Measurements from ENCODE around the gene ARHGEF1. TPM values are rescaled to one million over a fixed set of nuclear protein-coding genes. Genes with fewer than 3 reads are reported as not detected.

The ARHGEF1 gene
- total RNA-seq, 1 donor from 2014 or later: 25.0 TPM

- no peak for FAIRE-seq
These were observed 6.9 kb downstream of the ARHGEF1 start for GRCh38 chr19:41889896-41890295.

GRCh38 chr19:41890936-41891335 lies 8.0 kb downstream of the ARHGEF1 start:
- Histone ChIP-seq H3K36me3 (ENCODE audit: control insufficient read depth, insufficient read depth, low read length) (peaks cover 25% of the 10 kb centered on the region), H3K4me3 (ENCODE audit: low read depth, low read length) (no peak overlapping the region), H3K27me3 (ENCODE audit: control insufficient read depth, insufficient read depth, low read length) (no peaks in the 10 kb centered on the region)
- DNase-seq (ENCODE audit: low read depth) (no peak), FAIRE-seq (no peak)
- no peak for TF ChIP-seq CTCF (IDR thresholded peaks at IDR 0.05; ENCODE audit: insufficient read depth, low read length, severe bottlenecking)

More at GRCh38 chr19:41889896-41890295, 6.9 kb downstream of the ARHGEF1 start:
- no peak for TF ChIP-seq CTCF (IDR thresholded peaks at IDR 0.05; ENCODE audit: insufficient read depth, low read length, severe bottlenecking)
- Histone ChIP-seq H3K36me3 (ENCODE audit: control insufficient read depth, insufficient read depth, low read length) (peaks cover 18% of the 10 kb centered on the region), H3K4me3 (ENCODE audit: low read depth, low read length) (no peak overlapping the region), H3K27me3 (ENCODE audit: control insufficient read depth, insufficient read depth, low read length) (no peaks in the 10 kb centered on the region)
- DNase-seq (ENCODE audit: low read depth): no peak

DNA sequence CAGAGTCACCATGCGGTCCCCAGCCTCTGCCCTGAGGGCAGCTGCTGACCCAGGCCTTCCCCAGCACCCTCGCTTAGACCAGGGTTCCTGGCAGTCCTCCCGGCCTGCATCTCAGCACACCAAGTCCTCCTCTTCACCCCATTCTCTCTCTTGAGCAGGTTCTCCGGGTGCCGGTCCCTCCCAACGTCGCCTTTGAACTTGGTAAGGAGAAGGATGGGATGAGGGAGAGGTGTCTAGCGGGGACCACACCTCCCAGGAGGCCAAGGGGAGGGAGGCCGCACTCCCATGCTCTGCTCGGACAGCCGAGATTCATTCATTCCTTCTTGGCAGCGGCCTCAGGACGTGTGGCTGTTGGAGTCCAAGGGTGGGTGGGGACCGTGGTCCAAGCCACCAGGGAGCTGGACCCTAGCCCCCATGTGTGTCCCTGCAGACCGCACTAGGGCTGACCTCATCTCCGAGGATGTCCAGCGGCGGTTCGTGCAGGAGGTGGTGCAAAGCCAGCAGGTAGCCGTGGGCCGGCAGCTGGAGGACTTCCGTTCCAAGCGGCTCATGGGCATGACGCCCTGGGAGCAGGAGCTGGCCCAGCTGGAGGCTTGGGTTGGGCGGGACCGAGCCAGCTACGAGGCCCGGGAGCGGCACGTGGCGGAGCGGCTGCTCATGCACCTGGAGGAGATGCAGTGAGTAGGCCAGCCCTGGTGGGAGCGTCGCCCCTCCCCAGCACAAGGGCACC lies 9.4 kb downstream of the ARHGEF1 start:
- Histone ChIP-seq H3K4me3 (ENCODE audit: low read depth, low read length) (no peak overlapping the region), H3K27me3 (ENCODE audit: control insufficient read depth, insufficient read depth, low read length) (no peaks in the 10 kb centered on the region), H3K36me3 (ENCODE audit: control insufficient read depth, insufficient read depth, low read length) (peaks cover 26% of the 10 kb centered on the region)
- TF ChIP-seq CTCF (IDR thresholded peaks at IDR 0.05; ENCODE audit: insufficient read depth, low read length, severe bottlenecking): no peak
- no peak for FAIRE-seq
- DNase-seq (ENCODE audit: low read depth): no peak

DNA sequence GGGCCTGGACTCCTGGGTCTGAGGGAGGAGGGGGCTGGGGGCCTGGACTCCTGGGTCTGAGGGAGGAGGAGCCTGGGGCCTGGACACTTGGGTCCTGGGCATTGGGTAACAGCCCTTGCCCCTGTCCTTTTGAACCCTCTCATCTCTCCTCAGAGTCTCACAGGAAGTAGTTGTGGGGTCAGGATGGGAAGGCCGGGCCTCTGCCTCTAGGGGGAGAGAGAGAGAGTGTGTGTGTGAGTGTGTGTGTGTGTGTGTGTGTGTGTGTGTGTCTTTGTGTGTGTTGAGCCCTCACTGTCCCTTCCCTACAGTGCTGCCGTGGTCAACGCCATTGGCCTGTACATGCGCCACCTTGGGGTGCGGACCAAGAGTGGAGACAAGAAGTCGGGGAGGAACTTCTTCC lies 10.9 kb downstream of the ARHGEF1 start:
- DNase-seq (ENCODE audit: low read depth) (no peak), FAIRE-seq (no peak)
- no peaks in the 10 kb centered on the region for H3K27me3 ChIP-seq (ENCODE audit: control insufficient read depth, insufficient read depth, low read length)
- TF ChIP-seq CTCF (IDR thresholded peaks at IDR 0.05; ENCODE audit: insufficient read depth, low read length, severe bottlenecking): no peak
- H3K36me3 ChIP-seq (ENCODE audit: control insufficient read depth, insufficient read depth, low read length): peaks cover 28% of the 10 kb centered on the region
- no peak overlapping the region for H3K4me3 ChIP-seq (ENCODE audit: low read depth, low read length)

DNA sequence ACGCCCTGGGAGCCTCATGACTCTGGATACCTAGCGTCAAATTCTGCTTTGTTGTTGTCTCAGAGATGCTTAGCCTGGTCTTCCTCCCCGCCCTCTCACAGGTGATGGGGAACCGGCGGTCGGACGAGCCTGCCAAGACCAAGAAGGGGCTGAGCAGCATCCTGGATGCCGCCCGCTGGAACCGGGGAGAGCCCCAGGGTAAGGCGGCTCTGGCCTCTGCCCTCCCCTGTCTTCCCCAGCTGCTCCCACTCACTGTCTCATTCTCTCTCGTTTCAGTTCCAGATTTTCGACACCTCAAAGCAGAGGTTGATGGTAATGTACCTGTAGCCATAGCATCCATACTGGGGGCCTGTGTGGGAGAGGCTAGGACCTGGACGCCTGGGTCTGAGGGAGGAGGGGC lies 11.4 kb downstream of the ARHGEF1 start:
- H3K36me3 ChIP-seq (ENCODE audit: control insufficient read depth, insufficient read depth, low read length): peaks cover 25% of the 10 kb centered on the region
- DNase-seq (ENCODE audit: low read depth) (no peak), FAIRE-seq (no peak)
- H3K4me3 ChIP-seq (ENCODE audit: low read depth, low read length): no peak overlapping the region
- no peaks in the 10 kb centered on the region for H3K27me3 ChIP-seq (ENCODE audit: control insufficient read depth, insufficient read depth, low read length)
- no peak for TF ChIP-seq CTCF (IDR thresholded peaks at IDR 0.05; ENCODE audit: insufficient read depth, low read length, severe bottlenecking)
